ENCODE results near the gene AURKA.

DNA sequence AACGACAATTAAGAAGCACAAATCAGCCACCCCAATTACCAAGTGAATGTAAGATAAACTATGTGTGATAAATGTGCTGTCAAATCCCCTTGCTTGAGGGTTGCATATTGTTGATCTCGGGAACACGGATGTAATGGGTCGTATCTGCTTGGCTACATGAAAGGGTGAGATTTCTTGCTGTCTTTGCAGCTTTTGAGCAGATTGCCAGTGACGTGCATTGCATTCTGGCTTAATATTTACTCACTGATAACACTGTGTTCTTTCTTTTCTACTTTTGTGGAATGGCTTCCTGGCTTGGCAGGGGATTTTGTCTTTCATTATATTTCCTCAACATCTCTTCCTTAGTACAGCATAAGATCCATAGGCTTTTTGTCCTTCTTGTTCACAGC, 43.7 kb downstream of the AURKA start:
- TF ChIP-seq, protein P1, sequence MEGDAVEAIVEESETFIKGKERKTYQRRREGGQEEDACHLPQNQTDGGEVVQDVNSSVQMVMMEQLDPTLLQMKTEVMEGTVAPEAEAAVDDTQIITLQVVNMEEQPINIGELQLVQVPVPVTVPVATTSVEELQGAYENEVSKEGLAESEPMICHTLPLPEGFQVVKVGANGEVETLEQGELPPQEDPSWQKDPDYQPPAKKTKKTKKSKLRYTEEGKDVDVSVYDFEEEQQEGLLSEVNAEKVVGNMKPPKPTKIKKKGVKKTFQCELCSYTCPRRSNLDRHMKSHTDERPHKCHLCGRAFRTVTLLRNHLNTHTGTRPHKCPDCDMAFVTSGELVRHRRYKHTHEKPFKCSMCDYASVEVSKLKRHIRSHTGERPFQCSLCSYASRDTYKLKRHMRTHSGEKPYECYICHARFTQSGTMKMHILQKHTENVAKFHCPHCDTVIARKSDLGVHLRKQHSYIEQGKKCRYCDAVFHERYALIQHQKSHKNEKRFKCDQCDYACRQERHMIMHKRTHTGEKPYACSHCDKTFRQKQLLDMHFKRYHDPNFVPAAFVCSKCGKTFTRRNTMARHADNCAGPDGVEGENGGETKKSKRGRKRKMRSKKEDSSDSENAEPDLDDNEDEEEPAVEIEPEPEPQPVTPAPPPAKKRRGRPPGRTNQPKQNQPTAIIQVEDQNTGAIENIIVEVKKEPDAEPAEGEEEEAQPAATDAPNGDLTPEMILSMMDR (IDR thresholded peaks at IDR 0.05; ENCODE audit: low read length) = no peak
- no peak for TF ChIP-seq EZH2 (IDR thresholded peaks at IDR 0.05; ENCODE audit: borderline replicate concordance, low read length)

Measured in OCI-LY1 (cell line).